Progenitor cell of endocrine pancreas (in vitro differentiated cells): Measurements from ENCODE around the gene CFAP53. TPM values are rescaled to one million over a fixed set of nuclear protein-coding genes. Genes with fewer than 3 reads are reported as not detected.

ENCODE experiments used
- DNase-seq: peaks from one replicate; pipeline ENCODE4 v3.0.0; 2021; ENCODE audit warnings: low spot score; ENCODE audit not compliant: unreplicated experiment
- H3K27ac Mint-ChIP-seq: 2 replicates; pipeline ENCODE4 v1.8.0; 2021; ENCODE audit warnings: mild to moderate bottlenecking, moderate library complexity, mixed read lengths
- H3K27me3 Mint-ChIP-seq: 2 replicates; pipeline ENCODE4 v1.8.0; 2021; ENCODE audit warnings: mixed read lengths
- H3K36me3 Mint-ChIP-seq: 2 replicates; pipeline ENCODE4 v1.8.0; 2022; ENCODE audit warnings: mixed read lengths; ENCODE audit not compliant: insufficient read depth
- H3K4me1 Mint-ChIP-seq: 2 replicates; pipeline ENCODE4 v1.8.0; 2021; ENCODE audit warnings: low read depth, mixed read lengths
- H3K4me3 Mint-ChIP-seq: 2 replicates; pipeline ENCODE4 v1.8.0; 2021; ENCODE audit warnings: low read depth, mild to moderate bottlenecking, moderate library complexity, mixed read lengths
- H3K9me3 Mint-ChIP-seq: 2 replicates; pipeline ENCODE4 v1.8.0; 2021; ENCODE audit warnings: low read depth, mixed read lengths
- CTCF ChIP-seq: fragments of 200-600 bp; sonication (generic); IDR thresholded peaks from one replicate; pipeline ENCODE4 v1.5.0; 2021; ENCODE audit warnings: antibody characterized with exemption, mild to moderate bottlenecking; ENCODE audit not compliant: unreplicated experiment
- total RNA-seq: library from RNA; stranded (reverse); gene quantifications from 2 replicates; pipeline ENCODE4 v1.2.1, GENCODE V29; 2021

CFAP53 gene
- total RNA-seq, 1 donor from 2014 or later = 1.7 TPM

- no peak for TF ChIP-seq CTCF
- DNase-seq = no peak
- H3K27ac Mint-ChIP-seq = no peak overlapping the region
- peaks cover 6% of the 10 kb centered on the region for H3K4me1 Mint-ChIP-seq
- H3K36me3 Mint-ChIP-seq = no peaks in the 10 kb centered on the region
- no peaks in the 10 kb centered on the region for H3K9me3 Mint-ChIP-seq
- no peak overlapping the region for H3K4me3 Mint-ChIP-seq
- peaks cover 24% of the 10 kb centered on the region for H3K27me3 Mint-ChIP-seq
These were observed 77.6 kb downstream of the CFAP53 start for GRCh38 chr18:50188652-50189051.

- Mint-ChIP-seq H3K27ac (no peak overlapping the region), H3K36me3 (no peaks in the 10 kb centered on the region), H3K4me1 (peaks cover 2% of the 10 kb centered on the region), H3K27me3 (peaks cover 18% of the 10 kb centered on the region), H3K9me3 (no peaks in the 10 kb centered on the region), H3K4me3 (no peak overlapping the region)
- no peak for DNase-seq
- no peak for TF ChIP-seq CTCF
These were observed 78.6 kb downstream of the CFAP53 start for GRCh38 chr18:50187659-50188058.

GRCh38 chr18:50186385-50186784 lies 79.9 kb downstream of the CFAP53 start:
- TF ChIP-seq CTCF = no peak
- H3K4me3 Mint-ChIP-seq = no peak overlapping the region
- no peak for DNase-seq
- no peak overlapping the region for H3K27ac Mint-ChIP-seq
- peaks cover 2% of the 10 kb centered on the region for H3K4me1 Mint-ChIP-seq
- H3K9me3 Mint-ChIP-seq = no peaks in the 10 kb centered on the region
- H3K36me3 Mint-ChIP-seq = no peaks in the 10 kb centered on the region
- H3K27me3 Mint-ChIP-seq = peaks cover 8% of the 10 kb centered on the region

GRCh38 chr18:50183556-50183955 lies 82.7 kb downstream of the CFAP53 start:
- Mint-ChIP-seq H3K4me1 (peaks cover 2% of the 10 kb centered on the region), H3K4me3 (no peak overlapping the region), H3K27me3 (no peaks in the 10 kb centered on the region), H3K9me3 (no peaks in the 10 kb centered on the region), H3K36me3 (no peaks in the 10 kb centered on the region), H3K27ac (no peak overlapping the region)
- DNase-seq = no peak
- no peak for TF ChIP-seq CTCF

- Mint-ChIP-seq H3K27ac (no peak overlapping the region), H3K36me3 (no peaks in the 10 kb centered on the region), H3K27me3 (no peaks in the 10 kb centered on the region), H3K4me3 (no peak overlapping the region), H3K4me1 (peaks cover 5% of the 10 kb centered on the region), H3K9me3 (no peaks in the 10 kb centered on the region)
- no peak for TF ChIP-seq CTCF
- DNase-seq = no peak
These were observed 83.8 kb downstream of the CFAP53 start for GRCh38 chr18:50182511-50182910.

GRCh38 chr18:50181590-50181989 lies 84.7 kb downstream of the CFAP53 start:
- H3K4me1 Mint-ChIP-seq = peaks cover 8% of the 10 kb centered on the region
- no peaks in the 10 kb centered on the region for H3K27me3 Mint-ChIP-seq

More at GRCh38 chr18:50181590-50181989, 84.7 kb downstream of the CFAP53 start:
- no peaks in the 10 kb centered on the region for H3K9me3 Mint-ChIP-seq
- H3K27ac Mint-ChIP-seq = no peak overlapping the region
- no peak for DNase-seq
- no peaks in the 10 kb centered on the region for H3K36me3 Mint-ChIP-seq
- no peak for TF ChIP-seq CTCF
- H3K4me3 Mint-ChIP-seq = no peak overlapping the region
